SK-N-SH (cell line): ENCODE results near the gene GJB3. TPM values are rescaled to one million over a fixed set of nuclear protein-coding genes. Genes with fewer than 3 reads are reported as not detected.

Experiments
- CTCF ChIA-PET: fragments of 300-600, 350-600 bp; formaldehyde crosslinking; extraction: SDS; loops from one replicate; lab custom pipeline; 2021; lab: Yijun Ruan, JAX
- POLR2A ChIA-PET: fragments of 350-600 bp; sonication (Branson Sonifier 250); formaldehyde crosslinking; extraction: SDS; loops from one replicate; lab custom pipeline; 2020; ENCODE audit warnings: antibody characterized with exemption, inconsistent platforms; lab: Yijun Ruan, JAX
- DNase-seq: peaks from one replicate; pipeline ENCODE4 v3.0.0; 2012
- H2AFZ ChIP-seq: fragments of 200-600 bp; sonication (generic); 2 replicates; pipeline ENCODE4 v1.8.1; 2016; ENCODE audit warnings: antibody characterized with exemption, mild to moderate bottlenecking, low read depth
- H3F3A ChIP-seq: fragments of 200-600 bp; sonication (generic); replicated peaks from 2 replicates; pipeline ENCODE3; 2016; ENCODE audit warnings: antibody characterized with exemption, mild to moderate bottlenecking; ENCODE audit not compliant: insufficient read depth
- H3K27ac ChIP-seq, 2 experiments: fragments of 200-500 bp in 1 of 2; fragments of 200-600 bp in 1 of 2; sonication (Bioruptor generic) in 1 of 2; sonication (generic), shearing (Covaris generic) in 1 of 2; 2 replicates each; pipeline versions ENCODE4 v1.5.1 to v1.6.1; 2014 to 2016; ENCODE audit warnings: low read depth in 2 of 2, inconsistent platforms in 1 of 2, low read length in 1 of 2, mild to moderate bottlenecking in 1 of 2, mixed read lengths in 1 of 2
- H3K27me3 ChIP-seq: fragments of 200-600 bp; sonication (generic), shearing (Covaris generic); 2 replicates; pipeline ENCODE4 v1.6.1; 2016; ENCODE audit warnings: mixed run types; ENCODE audit not compliant: insufficient read depth
- H3K36me3 ChIP-seq, 2 experiments: fragments of 200-500 bp in 1 of 2; fragments of 200-600 bp in 1 of 2; sonication (Bioruptor generic) in 1 of 2; sonication (generic) in 1 of 2; replicated peaks in 1 of 2; 2 replicates each; pipeline versions ENCODE3 to v1.5.1; 2014 to 2016; ENCODE audit warnings: low read length in 1 of 2, mild to moderate bottlenecking in 1 of 2; ENCODE audit not compliant: insufficient read depth in 2 of 2, control insufficient read depth in 1 of 2
- H3K4me1 ChIP-seq, 2 experiments: fragments of 200-500 bp in 1 of 2; fragments of 200-600 bp in 1 of 2; sonication (Bioruptor generic) in 1 of 2; sonication (generic), shearing (Covaris generic) in 1 of 2; 2 replicates each; pipeline versions ENCODE4 v1.5.1 to v1.6.1; 2014 to 2016; ENCODE audit warnings: low read depth in 1 of 2, low read length in 1 of 2, mixed run types in 1 of 2; ENCODE audit not compliant: insufficient read depth in 2 of 2, control insufficient read depth in 1 of 2
- H3K4me2 ChIP-seq: fragments of 200-600 bp; sonication (generic), shearing (Covaris generic); 2 replicates; pipeline ENCODE4 v1.6.1; 2017; ENCODE audit warnings: mixed run types
- H3K4me3 ChIP-seq, 2 experiments: fragments of 200-500 bp in 1 of 2; fragments of 200-600 bp in 1 of 2; sonication (Bioruptor generic) in 1 of 2; sonication (generic), shearing (Covaris generic) in 1 of 2; 2 replicates each; pipeline versions ENCODE4 v1.5.1 to v1.8.1; 2014 to 2016; ENCODE audit warnings: low read depth in 2 of 2, inconsistent platforms in 1 of 2, low read length in 1 of 2, mild to moderate bottlenecking in 1 of 2, mixed read lengths in 1 of 2, moderate library complexity in 1 of 2
- H3K79me2 ChIP-seq: fragments of 200-600 bp; sonication (generic); 2 replicates; pipeline ENCODE4 v1.8.1; 2017; ENCODE audit warnings: mild to moderate bottlenecking; ENCODE audit not compliant: insufficient read depth
- H3K9ac ChIP-seq: fragments of 200-600 bp; sonication (generic); 2 replicates; pipeline ENCODE4 v1.6.1; 2017; ENCODE audit warnings: mixed run types
- H3K9me2 ChIP-seq: fragments of 200-600 bp; sonication (generic); 2 replicates; pipeline ENCODE4 v1.6.1; 2017; ENCODE audit warnings: mixed run types
- H3K9me3 ChIP-seq: fragments of 200-600 bp; sonication (generic); 2 replicates; pipeline ENCODE4 v1.6.1; 2017; ENCODE audit warnings: mixed run types, mild to moderate bottlenecking, moderate library complexity
- H4K20me1 ChIP-seq: fragments of 200-600 bp; sonication (generic); 2 replicates; pipeline ENCODE4 v1.6.1; 2017; ENCODE audit warnings: mild to moderate bottlenecking, mixed run types; ENCODE audit not compliant: insufficient read depth
- CHD2 ChIP-seq: fragments of 150-350 bp; IDR thresholded peaks from 2 replicates; pipeline ENCODE4 v1.6.1; 2018; ENCODE audit warnings: low read length; ENCODE audit not compliant: partially characterized antibody
- EP300 ChIP-seq, 2 experiments: IDR thresholded peaks; 2 replicates each; pipeline versions ENCODE4 v1.4.0 to v1.6.1; 2012; ENCODE audit warnings: borderline replicate concordance in 1 of 2, low read depth in 1 of 2, low read length in 1 of 2
- EZH2phosphoT487 ChIP-seq: fragments of 200-600 bp; sonication (generic); IDR thresholded peaks from 2 replicates; pipeline ENCODE4 v1.6.1; 2017; ENCODE audit warnings: low read depth, mixed run types, mild to moderate bottlenecking, antibody characterized with exemption, moderate library complexity, borderline replicate concordance
- GABPA ChIP-seq: IDR thresholded peaks from 2 replicates; pipeline ENCODE4 v1.4.0; 2012; ENCODE audit warnings: low read depth, mild to moderate bottlenecking
- GATA2 ChIP-seq: sonication (generic); formaldehyde crosslinking; IDR thresholded peaks from 2 replicates; pipeline ENCODE4 v1.5.0; 2020; ENCODE audit warnings: mild to moderate bottlenecking, missing genetic modification reagents
- JUND ChIP-seq: IDR thresholded peaks from 2 replicates; pipeline ENCODE4 v1.4.0; 2012
- RAD21 ChIP-seq: IDR thresholded peaks from 2 replicates; pipeline ENCODE4 v1.6.1; 2012; ENCODE audit warnings: mild to moderate bottlenecking, low read length
- SIN3A ChIP-seq: IDR thresholded peaks from 2 replicates; pipeline ENCODE4 v1.6.1; 2012; ENCODE audit warnings: low read depth, mild to moderate bottlenecking, low read length, moderate library complexity, borderline replicate concordance
- SMC3 ChIP-seq: IDR thresholded peaks from 2 replicates; pipeline ENCODE4 v1.6.1; 2012; ENCODE audit warnings: low read depth, low read length, improper control_type of control experiment
- TAF1 ChIP-seq: IDR thresholded peaks from 2 replicates; pipeline ENCODE4 v1.6.1; 2012; ENCODE audit warnings: low read depth, mild to moderate bottlenecking, low read length, moderate library complexity, borderline replicate concordance
- TCF12 ChIP-seq: IDR thresholded peaks from 2 replicates; pipeline ENCODE4 v1.4.0; 2012
- TEAD4 ChIP-seq: IDR thresholded peaks from 2 replicates; pipeline ENCODE4 v1.4.0; 2012; ENCODE audit warnings: mild to moderate bottlenecking, borderline replicate concordance; ENCODE audit not compliant: insufficient read depth
- YY1 ChIP-seq: IDR thresholded peaks from 2 replicates; pipeline ENCODE4 v1.4.0; 2012; ENCODE audit warnings: low read depth, mild to moderate bottlenecking
- ZBTB33 ChIP-seq: IDR thresholded peaks from 2 replicates; pipeline ENCODE4 v1.4.0; 2012; ENCODE audit warnings: low read depth, borderline replicate concordance
- WGBS: methylation state at CpG from one replicate; pipeline ENCODE4 v1.1.6; 2017; ENCODE audit warnings: low lambda C conversion rate; 5-methylcytosine and 5-hydroxymethylcytosine counted together
- polyA plus RNA-seq, 3 experiments: library from polyadenylated mRNA; depleted of rRNA; stranded (reverse); fragments of >200 nt; gene quantifications; 2 replicates each; pipeline ENCODE4 v1.2.3, GENCODE V29; 2012

The GJB3 gene
- polyA plus RNA-seq, 1 of the 3 experiments (the other 2 are of a cell fraction) = not detected

- Histone ChIP-seq H3K4me2 (no peak overlapping the region), H2AFZ (no peak overlapping the region), H3F3A (no peaks in the 10 kb centered on the region), H3K36me3 (no peaks in the 10 kb centered on the region), H3K9me2 (no peaks in the 10 kb centered on the region), H3K9ac (no peak overlapping the region), H3K27ac (no peak overlapping the region), H4K20me1 (no peaks in the 10 kb centered on the region), H3K79me2 (no peaks in the 10 kb centered on the region), H3K27me3 (no peaks in the 10 kb centered on the region), H3K9me3 (no peaks in the 10 kb centered on the region), H3K4me3 (no peak overlapping the region), H3K4me1 (peaks cover 0 to 45% of the 10 kb centered on the region in 2 experiments; a peak in 2 of 4 replicates)
- no peak for DNase-seq
- ChIA-PET CTCF (no interaction called here), POLR2A (no interaction called here)
- 63% methylated on average over 3 of the region's 3 CpGs for WGBS
- TF ChIP-seq EZH2phosphoT487 = no peak
- TF ChIP-seq GATA2 (CRISPR knock-in tag) = no peak
- no peak for TF ChIP-seq YY1
- TF ChIP-seq JUND = no peak
- TF ChIP-seq GABPA = no peak
- TF ChIP-seq TEAD4 = no peak
- TF ChIP-seq RAD21 = no peak
- no peak for TF ChIP-seq SMC3
- no peak for TF ChIP-seq SIN3A
- no peak for TF ChIP-seq ZBTB33
- no peak for TF ChIP-seq EP300 (IDR thresholded peaks at IDR 0.05; ENCODE audit: borderline replicate concordance in 1 of 2, low read depth in 1 of 2, low read length in 1 of 2)
- TF ChIP-seq CHD2 = no peak
- TF ChIP-seq TAF1 = no peak
- no peak for TF ChIP-seq TCF12
Measured at GRCh38 chr1:34829250-34829649, 48.2 kb downstream of the GJB3 start.

- Histone ChIP-seq H3K79me2 (no peaks in the 10 kb centered on the region), H4K20me1 (no peaks in the 10 kb centered on the region), H3K4me2 (no peak overlapping the region), H3K9me2 (no peaks in the 10 kb centered on the region), H3K9me3 (no peaks in the 10 kb centered on the region), H3F3A (no peaks in the 10 kb centered on the region), H3K27ac (0 out of 4 replicates have a peak overlapping the region, but pooled peaks of 1 of the 2 experiments have one; percentile 35), H3K4me1 (peaks cover 0 to 26% of the 10 kb centered on the region in 2 experiments; a peak in 1 of 4 replicates), H3K36me3 (no peaks in the 10 kb centered on the region), H2AFZ (no peak overlapping the region), H3K27me3 (no peaks in the 10 kb centered on the region), H3K9ac (no peak overlapping the region), H3K4me3 (no peak overlapping the region)
- ChIA-PET CTCF (interaction anchor here (1.9 to 2.0 kb wide), 2 partner anchors 21 to 45 kb away, joined by 8 to 18 read pairs; no protein-coding TSS in a partner anchor), POLR2A (interaction anchor here (1.2 kb wide), 1 partner anchor 13 kb away, joined by 4 read pairs; no protein-coding TSS in a partner anchor)
- no peak for TF ChIP-seq SIN3A
- TF ChIP-seq EP300 (IDR thresholded peaks at IDR 0.05; ENCODE audit: borderline replicate concordance in 1 of 2, low read depth in 1 of 2, low read length in 1 of 2) = peak in 1 of 2 experiments; percentile 11; a peak in 1 of 4 replicates
- WGBS = 66% methylated on average over 5 of the region's 6 CpGs
- DNase-seq = peak; percentile 54
Measured at GRCh38 chr1:34831721-34832246, 50.8 kb downstream of the GJB3 start.
